Omental fat pad (tissue), 4 donors: ENCODE results near the gene COL6A1. TPM values are rescaled to one million over a fixed set of nuclear protein-coding genes. Genes with fewer than 3 reads are reported as not detected.

Source experiments
- ATAC-seq: fragments of 150-250 bp; one replicate; pipeline ENCODE4 v1.9.1; 2016; ENCODE audit warnings: mild to moderate bottlenecking, moderate library complexity; ENCODE audit not compliant: low FRiP score
- DNase-seq: peaks from one replicate; pipeline ENCODE4 v3.0.0-alpha.2; 2019; ENCODE audit warnings: low spot score
- CTCF ChIP-seq, 3 donors: fragments of 450-650 bp; IDR thresholded peaks; one replicate each; pipeline ENCODE4 v1.5.1; 2016 to 2017; ENCODE audit warnings: antibody characterized with exemption in 3 of 3, mild to moderate bottlenecking in 3 of 3, moderate library complexity in 2 of 3
- total RNA-seq, 4 donors: library from RNA; depleted of rRNA; stranded (reverse); fragments of >200 nt; gene quantifications; one replicate each; pipeline ENCODE4 v1.1.0, GENCODE V29; 2016

Gene COL6A1
- total RNA-seq, 4 donors from 2014 or later = 410 to 1,024 (median 521) TPM

GRCh38 chr21:45945868-45946210 is 35.7 kb upstream of the COL6A1 start:
- DNase-seq (no peak), ATAC-seq (no peak)
- TF ChIP-seq CTCF (IDR thresholded peaks at IDR 0.05) = no peak

- ATAC-seq (no peak), DNase-seq (no peak)
- TF ChIP-seq CTCF (IDR thresholded peaks at IDR 0.05) = no peak
Measured at GRCh38 chr21:45947296-45947695, 34.3 kb upstream of the COL6A1 start.

- DNase-seq (no peak), ATAC-seq (no peak)
- TF ChIP-seq CTCF (IDR thresholded peaks at IDR 0.05) = no peak
Measured at GRCh38 chr21:45947716-45948255, 33.8 kb upstream of the COL6A1 start.

- no peak for DNase-seq
- no peak for ATAC-seq
- no peak for TF ChIP-seq CTCF (IDR thresholded peaks at IDR 0.05)
Measured at GRCh38 chr21:45948576-45949141, 32.9 kb upstream of the COL6A1 start.

- ATAC-seq (no peak), DNase-seq (no peak)
- TF ChIP-seq CTCF (IDR thresholded peaks at IDR 0.05) = no peak
Measured at GRCh38 chr21:45949928-45950739, 31.4 kb upstream of the COL6A1 start.

GRCh38 chr21:45950740-45951515 is 30.6 kb upstream of the COL6A1 start:
- DNase-seq = no peak
- no peak for TF ChIP-seq CTCF (IDR thresholded peaks at IDR 0.05)

More at GRCh38 chr21:45950740-45951515, 30.6 kb upstream of the COL6A1 start:
- peak; percentile 73 for ATAC-seq
